Lower leg skin (tissue), 3 donors: ENCODE measurements around the gene SDK1.

Experiments used
- CTCF ChIP-seq, 3 donors: fragments of 450-650 bp; IDR thresholded peaks; one replicate each; pipeline ENCODE4 v1.5.1; 2016; ENCODE audit warnings: antibody characterized with exemption in 3 of 3, mild to moderate bottlenecking in 3 of 3, moderate library complexity in 2 of 3
- POLR2A ChIP-seq, 2 donors: fragments of 450-650 bp; IDR thresholded peaks; one replicate each; pipeline ENCODE4 v1.6.1; 2016 to 2017; ENCODE audit warnings: antibody characterized with exemption in 2 of 2, mild to moderate bottlenecking in 1 of 2, moderate library complexity in 1 of 2

GRCh38 chr7:4045975-4046374, 744.9 kb downstream of the SDK1 start:
- TF ChIP-seq CTCF (IDR thresholded peaks at IDR 0.05): no peak
- no peak for TF ChIP-seq POLR2A (IDR thresholded peaks at IDR 0.05)
